IMR-90 (cell line): ENCODE measurements around the gene XPO6. TPM values are rescaled to one million over a fixed set of nuclear protein-coding genes. Genes with fewer than 3 reads are reported as not detected.

ENCODE experiments used
- ATAC-seq: fragments of 200-7000 bp; cut with Tn5 transposase; 2 replicates; pipeline ENCODE4 v1.9.1; 2020; ENCODE audit warnings: low read depth, mild to moderate bottlenecking, moderate library complexity
- BruUV-seq: library from RNA; stranded (reverse); fragments of 400-500 nt; replicated peaks from 2 replicates; lab custom pipeline; 2021; lab: Mats Ljungman, UMichigan
- CTCF ChIA-PET: fragments of 300-600 bp; formaldehyde crosslinking; extraction: SDS; loops from one replicate; lab custom pipeline; 2021; ENCODE audit warnings: antibody characterized with exemption; lab: Yijun Ruan, JAX
- POLR2A ChIA-PET: fragments of 300-600 bp; sonication (Branson Sonifier 250); formaldehyde crosslinking; loops from one replicate; lab custom pipeline; 2022; ENCODE audit warnings: antibody characterized with exemption; ENCODE audit not compliant: unreplicated experiment; lab: Charles Lee
- DNase-seq: peaks from one replicate; pipeline ENCODE4 v3.0.0; 2013
- H2AFZ ChIP-seq: replicated peaks from 2 replicates; pipeline ENCODE3; 2013; ENCODE audit warnings: low read length, mild to moderate bottlenecking; ENCODE audit not compliant: poor library complexity
- H2AK5ac ChIP-seq: 2 replicates; pipeline ENCODE4 v1.6.1; 2013; ENCODE audit warnings: low read depth, low read length, inconsistent platforms
- H2AK9ac ChIP-seq: replicated peaks from 2 replicates; pipeline ENCODE3; 2013; ENCODE audit warnings: mild to moderate bottlenecking, low read depth, low read length, moderate library complexity; ENCODE audit not compliant: poor library complexity
- H2BK120ac ChIP-seq: 2 replicates; pipeline ENCODE4 v1.6.1; 2013; ENCODE audit warnings: low read depth, low read length, inconsistent platforms
- H2BK15ac ChIP-seq: 3 replicates; pipeline ENCODE4 v1.6.1; 2013; ENCODE audit warnings: low read depth, low read length, inconsistent platforms
- H2BK20ac ChIP-seq: 2 replicates; pipeline ENCODE4 v1.6.1; 2013; ENCODE audit warnings: low read depth, mild to moderate bottlenecking, inconsistent platforms, low read length, moderate library complexity
- H2BK5ac ChIP-seq: 2 replicates; pipeline ENCODE4 v1.6.1; 2013; ENCODE audit warnings: mild to moderate bottlenecking, low read depth, low read length, inconsistent platforms; ENCODE audit not compliant: poor library complexity, severe bottlenecking
- H3K14ac ChIP-seq: replicated peaks from 2 replicates; pipeline ENCODE4 v1.6.1; 2013; ENCODE audit warnings: low read depth, low read length, inconsistent platforms
- H3K18ac ChIP-seq: 2 replicates; pipeline ENCODE4 v1.6.1; 2013; ENCODE audit warnings: low read depth, low read length, control low read depth
- H3K23ac ChIP-seq: 2 replicates; pipeline ENCODE4 v1.6.1; 2013; ENCODE audit warnings: low read depth, low read length, inconsistent platforms
- H3K27ac ChIP-seq: 2 replicates; pipeline ENCODE4 v1.5.1; 2013; ENCODE audit warnings: mild to moderate bottlenecking, control low read depth, low read length; ENCODE audit not compliant: insufficient read depth
- H3K27me3 ChIP-seq: 2 replicates; pipeline ENCODE4 v1.6.1; 2013; ENCODE audit warnings: low read length; ENCODE audit not compliant: control insufficient read depth, insufficient read depth
- H3K36me3 ChIP-seq: 2 replicates; pipeline ENCODE4 v1.6.1; 2013; ENCODE audit warnings: low read length, mixed read lengths; ENCODE audit not compliant: control insufficient read depth, insufficient read depth
- H3K4ac ChIP-seq: 2 replicates; pipeline ENCODE4 v1.6.1; 2013; ENCODE audit warnings: low read depth, low read length, inconsistent platforms
- H3K4me1 ChIP-seq: 2 replicates; pipeline ENCODE4 v1.6.1; 2013; ENCODE audit warnings: low read length, mixed read lengths; ENCODE audit not compliant: control insufficient read depth, insufficient read depth
- H3K4me2 ChIP-seq: 2 replicates; pipeline ENCODE4 v1.6.1; 2013; ENCODE audit warnings: low read depth, mild to moderate bottlenecking, control low read depth, low read length, moderate library complexity
- H3K4me3 ChIP-seq: 2 replicates; pipeline ENCODE4 v1.5.1; 2013; ENCODE audit warnings: low read depth, mild to moderate bottlenecking, control low read depth, low read length, moderate library complexity; ENCODE audit not compliant: insufficient read depth
- H3K56ac ChIP-seq: 2 replicates; pipeline ENCODE4 v1.6.1; 2013; ENCODE audit warnings: low read length, inconsistent platforms; ENCODE audit not compliant: insufficient read depth; ENCODE audit errors: extremely low read depth
- H3K79me1 ChIP-seq, 2 experiments: 2 replicates each; pipeline ENCODE4 v1.6.1; 2013; ENCODE audit warnings: low read length in 2 of 2, inconsistent platforms in 1 of 2, low read depth in 1 of 2
- H3K9ac ChIP-seq: 2 replicates; pipeline ENCODE4 v1.6.1; 2013; ENCODE audit warnings: low read depth, low read length, control low read depth
- H3K9me1 ChIP-seq: 2 replicates; pipeline ENCODE4 v1.6.1; 2013; ENCODE audit warnings: low read length, inconsistent platforms; ENCODE audit not compliant: insufficient read depth
- H3K9me3 ChIP-seq: 2 replicates; pipeline ENCODE4 v1.6.1; 2013; ENCODE audit warnings: low read length; ENCODE audit not compliant: control insufficient read depth, insufficient read depth
- H4K20me1 ChIP-seq: 2 replicates; pipeline ENCODE4 v1.6.1; 2013; ENCODE audit warnings: low read length, inconsistent platforms; ENCODE audit not compliant: insufficient read depth
- H4K5ac ChIP-seq: 2 replicates; pipeline ENCODE4 v1.6.1; 2013; ENCODE audit warnings: mild to moderate bottlenecking, low read depth, low read length, control low read depth
- H4K8ac ChIP-seq, 2 experiments: 2 replicates each; pipeline ENCODE4 v1.6.1; 2013; ENCODE audit warnings: low read depth in 2 of 2, low read length in 2 of 2, control low read depth in 1 of 2, inconsistent platforms in 1 of 2
- H4K91ac ChIP-seq: 2 replicates; pipeline ENCODE4 v1.6.1; 2013; ENCODE audit warnings: low read depth, low read length, inconsistent platforms; ENCODE audit not compliant: insufficient read depth
- CEBPB ChIP-seq: IDR thresholded peaks from 2 replicates; pipeline ENCODE4 v1.6.1; 2012; ENCODE audit warnings: low read depth, low read length, improper control_type of control experiment
- CHD1 ChIP-seq: IDR thresholded peaks from 2 replicates; pipeline ENCODE4 v1.6.1; 2012; ENCODE audit warnings: low read depth, low read length, improper control_type of control experiment
- FOS ChIP-seq: fragments of 150-350 bp; IDR thresholded peaks from 2 replicates; pipeline ENCODE4 v1.6.1; 2016; ENCODE audit warnings: low read depth, low read length
- MAZ ChIP-seq: IDR thresholded peaks from 2 replicates; pipeline ENCODE4 v1.6.1; 2012; ENCODE audit warnings: low read depth, mild to moderate bottlenecking, low read length, improper control_type of control experiment, moderate library complexity, borderline replicate concordance
- MXI1 ChIP-seq: IDR thresholded peaks from 2 replicates; pipeline ENCODE4 v1.6.1; 2012; ENCODE audit warnings: low read depth, mild to moderate bottlenecking, low read length, moderate library complexity, borderline replicate concordance
- POLR2A ChIP-seq: IDR thresholded peaks from 2 replicates; pipeline ENCODE4 v1.6.1; 2012; ENCODE audit warnings: mild to moderate bottlenecking, low read depth, low read length
- WGBS, 2 experiments: methylation state at CpG; one replicate each; pipeline versions ENCODE4 v1.1.5 to v1.1.7; 2013; ENCODE audit warnings: missing lambda C conversion rate in 2 of 2; ENCODE audit not compliant: insufficient read length in 1 of 2; ENCODE audit errors: extremely low coverage in 2 of 2; 5-methylcytosine and 5-hydroxymethylcytosine counted together
- dilution Hi-C: fragments of 300-500 bp; cut with HindIII; formaldehyde crosslinking; loops from one replicate; pipeline ENCODE4 v1.14.3; 2018; ENCODE audit warnings: low sequenced_read_pairs; ENCODE audit not compliant: unreplicated experiment
- in situ Hi-C: fragments of 300-500 bp; cut with MboI; formaldehyde crosslinking; loops from 3 replicates; pipeline ENCODE4 v1.14.3; 2019; ENCODE audit warnings: low sequenced_read_pairs, inconsistent platforms, mixed read lengths
- intact Hi-C: fragments of 100-400 bp; cut with micrococcal nuclease; formaldehyde crosslinking; loops from 2 replicates; pipeline ENCODE4 v1.10.0; 2022
- polyA plus RNA-seq, 3 experiments: library from polyadenylated mRNA; depleted of rRNA; stranded (reverse); fragments of >200 nt; gene quantifications; 2 replicates each; pipeline ENCODE4 v1.2.3, GENCODE V29; 2012; ENCODE audit warnings: low replicate concordance in 1 of 3
- total RNA-seq: library from RNA; depleted of rRNA; stranded (reverse); fragments of >200 nt; gene quantifications from 2 replicates; pipeline ENCODE4 v1.2.3, GENCODE V29; 2012
- TF ChIP-seq, protein P1 (sequence below): fragments of 150-350 bp; IDR thresholded peaks from 2 replicates; pipeline ENCODE4 v1.6.1; 2017; ENCODE audit warnings: mild to moderate bottlenecking, antibody characterized with exemption, low read length, low read depth
- TF ChIP-seq, protein P2 (sequence below): conservative IDR thresholded peaks from 2 replicates; pipeline ENCODE4 v1.5.1; 2012; ENCODE audit warnings: mild to moderate bottlenecking, low read depth, low read length, improper control_type of control experiment

XPO6 gene
- total and polyA plus RNA-seq, 2 of the 4 experiments (the other 2 are of a cell fraction): 108 to 184 TPM

DNA sequence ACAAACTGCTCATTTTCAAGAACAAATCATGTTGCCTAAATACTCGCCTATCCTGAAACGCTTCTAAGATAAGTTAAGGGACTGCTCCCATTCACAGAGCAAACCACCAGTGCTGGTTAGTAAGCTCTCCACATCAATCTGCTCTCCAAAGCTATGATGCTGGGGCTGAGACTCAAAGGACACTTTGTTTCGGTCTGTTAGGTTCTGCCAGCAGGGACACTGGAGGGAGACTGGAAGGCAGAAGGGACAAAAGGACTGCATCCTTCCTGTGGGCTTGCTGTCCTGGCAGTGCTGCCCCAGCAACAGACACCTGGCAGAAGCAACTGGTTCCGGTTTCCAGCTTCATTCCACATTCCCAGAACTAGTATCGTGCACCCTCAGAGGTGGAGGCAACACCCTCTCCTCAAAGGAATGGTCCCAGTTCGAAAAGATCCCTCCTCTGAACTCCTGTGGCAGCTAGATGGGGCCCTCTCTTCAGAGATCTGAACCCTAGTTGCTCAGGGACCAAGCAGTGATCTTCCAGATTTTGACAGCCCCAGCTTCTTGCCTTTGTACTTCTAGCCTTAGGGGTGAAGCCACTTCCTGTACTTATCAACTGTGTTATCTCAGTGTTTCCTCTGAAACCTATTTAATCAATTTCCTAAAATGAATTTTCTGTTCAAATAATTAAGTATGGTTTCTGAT is 74.9 kb downstream of the XPO6 start:
- H3K23ac ChIP-seq: no peak overlapping the region
- BruUV-seq: no TSS peak
- no peak overlapping the region for H3K14ac ChIP-seq
- DNase-seq (no peak), ATAC-seq (no peak; the same call in 1 of the 2 replicates)
- peaks cover 46% of the 10 kb centered on the region for H3K36me3 ChIP-seq
- H3K9me1 ChIP-seq: peaks cover 16% of the 10 kb centered on the region
- peaks cover 17% of the 10 kb centered on the region; the same call in 1 of the 2 replicates for H4K20me1 ChIP-seq
- ChIA-PET POLR2A (no interaction called here), CTCF (interaction anchor here (0.6 kb wide), 1 partner anchor 8 kb away, joined by 3 read pairs; no protein-coding TSS in a partner anchor)
- no peaks in the 10 kb centered on the region for H3K4me1 ChIP-seq
- H3K27ac ChIP-seq: no peak overlapping the region
- no peak overlapping the region for H4K5ac ChIP-seq
- H3K4me3 ChIP-seq: no peak overlapping the region
- H3K9ac ChIP-seq: no peak overlapping the region
- H3K18ac ChIP-seq: no peak overlapping the region
- H4K91ac ChIP-seq: no peak overlapping the region
- no peak overlapping the region for H2AFZ ChIP-seq
- TF ChIP-seq, protein P1, sequence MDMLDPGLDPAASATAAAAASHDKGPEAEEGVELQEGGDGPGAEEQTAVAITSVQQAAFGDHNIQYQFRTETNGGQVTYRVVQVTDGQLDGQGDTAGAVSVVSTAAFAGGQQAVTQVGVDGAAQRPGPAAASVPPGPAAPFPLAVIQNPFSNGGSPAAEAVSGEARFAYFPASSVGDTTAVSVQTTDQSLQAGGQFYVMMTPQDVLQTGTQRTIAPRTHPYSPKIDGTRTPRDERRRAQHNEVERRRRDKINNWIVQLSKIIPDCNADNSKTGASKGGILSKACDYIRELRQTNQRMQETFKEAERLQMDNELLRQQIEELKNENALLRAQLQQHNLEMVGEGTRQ: no peak
- no peak for TF ChIP-seq CHD1
- no peak for TF ChIP-seq POLR2A
- no peak for TF ChIP-seq CEBPB
- no peak for TF ChIP-seq MXI1
- no peak for TF ChIP-seq FOS
- TF ChIP-seq, protein P2, sequence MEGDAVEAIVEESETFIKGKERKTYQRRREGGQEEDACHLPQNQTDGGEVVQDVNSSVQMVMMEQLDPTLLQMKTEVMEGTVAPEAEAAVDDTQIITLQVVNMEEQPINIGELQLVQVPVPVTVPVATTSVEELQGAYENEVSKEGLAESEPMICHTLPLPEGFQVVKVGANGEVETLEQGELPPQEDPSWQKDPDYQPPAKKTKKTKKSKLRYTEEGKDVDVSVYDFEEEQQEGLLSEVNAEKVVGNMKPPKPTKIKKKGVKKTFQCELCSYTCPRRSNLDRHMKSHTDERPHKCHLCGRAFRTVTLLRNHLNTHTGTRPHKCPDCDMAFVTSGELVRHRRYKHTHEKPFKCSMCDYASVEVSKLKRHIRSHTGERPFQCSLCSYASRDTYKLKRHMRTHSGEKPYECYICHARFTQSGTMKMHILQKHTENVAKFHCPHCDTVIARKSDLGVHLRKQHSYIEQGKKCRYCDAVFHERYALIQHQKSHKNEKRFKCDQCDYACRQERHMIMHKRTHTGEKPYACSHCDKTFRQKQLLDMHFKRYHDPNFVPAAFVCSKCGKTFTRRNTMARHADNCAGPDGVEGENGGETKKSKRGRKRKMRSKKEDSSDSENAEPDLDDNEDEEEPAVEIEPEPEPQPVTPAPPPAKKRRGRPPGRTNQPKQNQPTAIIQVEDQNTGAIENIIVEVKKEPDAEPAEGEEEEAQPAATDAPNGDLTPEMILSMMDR: no peak
- no peak for TF ChIP-seq MAZ
- peak overlapping the region; percentile 30 for H2BK5ac ChIP-seq
- H3K79me1 ChIP-seq: peaks cover 38 to 56% of the 10 kb centered on the region in 2 experiments
- no peak overlapping the region for H3K56ac ChIP-seq
- dilution Hi-C loops: no loop called here
- H2BK120ac ChIP-seq: no peak overlapping the region
- in situ Hi-C loops: no loop called here
- no peaks in the 10 kb centered on the region for H3K9me3 ChIP-seq
- H2AK9ac ChIP-seq: no peak overlapping the region
- H3K27me3 ChIP-seq: no peaks in the 10 kb centered on the region
- H2AK5ac ChIP-seq: no peak overlapping the region
- H4K8ac ChIP-seq: no peak overlapping the region
- H2BK20ac ChIP-seq: no peak overlapping the region
- H3K4ac ChIP-seq: no peak overlapping the region
- no peak overlapping the region for H2BK15ac ChIP-seq
- intact Hi-C loops: no loop called here
- H3K4me2 ChIP-seq: no peak overlapping the region
- 94% methylated on average over 2 of the region's 6 CpGs; no CpG with 5 or more reads in 1 of the 2 experiments for WGBS, 2 experiments
